ENCODE results near the gene LONRF3. TPM values are rescaled to one million over a fixed set of nuclear protein-coding genes. Genes with fewer than 3 reads are reported as not detected.

LONRF3 gene
- total and polyA plus RNA-seq, 2 of the 13 experiments (the other 11 are each of a cell fraction or from before 2014, with no cell fraction given) = 4.8 to 11.6 TPM

- TF ChIP-seq ZNF687 (CRISPR knock-in tag; IDR thresholded peaks at IDR 0.05) (peak; percentile 40; the same call in 1 of the 2 replicates), ZNF253 (CRISPR knock-in tag; IDR thresholded peaks at IDR 0.05; ENCODE audit: borderline replicate concordance) (no peak), ZC3H13 (CRISPR knock-in tag; IDR thresholded peaks at IDR 0.05) (no peak), JDP2 (CRISPR knock-in tag; IDR thresholded peaks at IDR 0.05; ENCODE audit: borderline replicate concordance) (no peak), HDAC1 (CRISPR knock-in tag; IDR thresholded peaks at IDR 0.05) (0 out of 2 replicates have a peak, but pooled peaks have one; percentile 29), ZNF672 (CRISPR knock-in tag; IDR thresholded peaks at IDR 0.05) (no peak), CBX1 (IDR thresholded peaks at IDR 0.05; ENCODE audit: low read depth) (no peak), ATF5 (CRISPR knock-in tag; IDR thresholded peaks at IDR 0.05; ENCODE audit: low read depth) (no peak), ZNF12 (CRISPR knock-in tag; IDR thresholded peaks at IDR 0.05) (no peak), JUNB (CRISPR knock-in tag; IDR thresholded peaks at IDR 0.05; ENCODE audit: borderline replicate concordance) (no peak), CREBL2 (CRISPR knock-in tag; IDR thresholded peaks at IDR 0.05; ENCODE audit: borderline replicate concordance) (no peak), MXI1 (IDR thresholded peaks at IDR 0.05; ENCODE audit: borderline replicate concordance, low read depth, low read length) (no peak)
Measured at GRCh38 chrX:118973389-118974087, 880 bp upstream of the LONRF3 start (continued).

All from HepG2 (cell line).